ENCODE measurements around the gene PTOV1. TPM values are rescaled to one million over a fixed set of nuclear protein-coding genes. Genes with fewer than 3 reads are reported as not detected.

Gene PTOV1
- total and polyA plus RNA-seq, 2 of the 4 experiments (the other 2 are of a cell fraction) = 34.4 to 107 TPM

GRCh38 chr19:49895566-49896297 is 44.8 kb downstream of the PTOV1 start:
- no peak overlapping the region for H3K4me3 ChIP-seq (ENCODE audit: insufficient read depth, low read depth, low read length)
- no peak overlapping the region for H3K56ac ChIP-seq (ENCODE audit: extremely low read depth, insufficient read depth, low read length)
- TF ChIP-seq FOS (IDR thresholded peaks at IDR 0.05; ENCODE audit: low read depth, low read length) = no peak
- no peak for TF ChIP-seq BHLHE40 (IDR thresholded peaks at IDR 0.05; ENCODE audit: low read depth, low read length)
- no peak for TF ChIP-seq CTCF (conservative IDR thresholded peaks at IDR 0.05; ENCODE audit: low read depth, low read length)
- no peak for TF ChIP-seq CHD1 (IDR thresholded peaks at IDR 0.05; ENCODE audit: low read depth, low read length)
- no peak for TF ChIP-seq MXI1 (IDR thresholded peaks at IDR 0.05; ENCODE audit: borderline replicate concordance, low read depth, low read length)
- TF ChIP-seq RCOR1 (IDR thresholded peaks at IDR 0.05; ENCODE audit: insufficient replicate concordance, low read length) = no peak
- TF ChIP-seq NFE2L2 (IDR thresholded peaks at IDR 0.05; ENCODE audit: low read depth, low read length) = no peak
- no peak for TF ChIP-seq MAFK (IDR thresholded peaks at IDR 0.05; ENCODE audit: low read depth, low read length)
- H4K91ac ChIP-seq (ENCODE audit: insufficient read depth, low read depth, low read length) = no peak overlapping the region
- ATAC-seq (ENCODE audit: low read depth) (no peak), DNase-seq (no peak)
- no peaks in the 10 kb centered on the region for H3K36me3 ChIP-seq (ENCODE audit: control insufficient read depth, insufficient read depth, low read length)
- no peaks in the 10 kb centered on the region for H3K9me1 ChIP-seq (ENCODE audit: insufficient read depth, low read length)
- peaks cover 8% of the 10 kb centered on the region; the same call in 1 of the 2 replicates for H3K27me3 ChIP-seq (ENCODE audit: control insufficient read depth, insufficient read depth, low read length)
- no peaks in the 10 kb centered on the region for H3K79me1 ChIP-seq (ENCODE audit: low read depth in 1 of 2, low read length in 2 of 2)
- POLR2A ChIA-PET (ENCODE audit: unreplicated experiment) = no interaction called here
- H2AFZ ChIP-seq (replicated peaks; ENCODE audit: low read length, poor library complexity) = no peak overlapping the region
- intact Hi-C loops (cut with micrococcal nuclease) (no loop called here), in situ Hi-C loops (cut with MboI; ENCODE audit: low sequenced_read_pairs) (no loop called here), dilution Hi-C loops (cut with HindIII; ENCODE audit: low sequenced_read_pairs, unreplicated experiment) (no loop called here)
- H3K9ac ChIP-seq (ENCODE audit: low read depth, low read length) = no peak overlapping the region
- H2BK15ac ChIP-seq (ENCODE audit: low read depth, low read length) = no peak overlapping the region
- no peaks in the 10 kb centered on the region for H3K9me3 ChIP-seq (ENCODE audit: control insufficient read depth, insufficient read depth, low read length)
- 0 out of 2 replicates have a peak overlapping the region, but pooled peaks have one; percentile 53 for H2BK20ac ChIP-seq (ENCODE audit: low read depth, low read length)
- no peak overlapping the region for H3K4ac ChIP-seq (ENCODE audit: low read depth, low read length)
- 0 out of 2 replicates have a peak overlapping the region, but pooled peaks have one; percentile 23 for H2BK120ac ChIP-seq (ENCODE audit: low read depth, low read length)
- no peak overlapping the region for H3K4me2 ChIP-seq (ENCODE audit: low read depth, low read length)
- H2AK9ac ChIP-seq (replicated peaks; ENCODE audit: low read depth, low read length, poor library complexity) = peak overlapping the region; percentile 70
- no peak overlapping the region for H3K27ac ChIP-seq (ENCODE audit: insufficient read depth, low read length)
- peak overlapping the region; percentile 58 for H2AK5ac ChIP-seq (ENCODE audit: low read depth, low read length)
- CTCF ChIA-PET = no interaction called here
- H4K20me1 ChIP-seq (ENCODE audit: insufficient read depth, low read length) = no peaks in the 10 kb centered on the region
- peaks cover 8% of the 10 kb centered on the region for H3K4me1 ChIP-seq (ENCODE audit: control insufficient read depth, insufficient read depth, low read length)
- H4K8ac ChIP-seq (ENCODE audit: low read depth in 2 of 2, low read length in 2 of 2) = no peak overlapping the region
- BruUV-seq (replicated peaks) = no TSS peak
- no CpG with 5 or more reads among the region's 17 CpGs for WGBS, 2 experiments (ENCODE audit: extremely low coverage in 2 of 2, insufficient read length in 1 of 2)
- H2BK5ac ChIP-seq (ENCODE audit: low read depth, low read length, poor library complexity, severe bottlenecking) = no peak overlapping the region
- H3K18ac ChIP-seq (ENCODE audit: low read depth, low read length) = no peak overlapping the region
- H3K14ac ChIP-seq (replicated peaks; ENCODE audit: low read depth, low read length) = no peak overlapping the region
- no peak overlapping the region for H4K5ac ChIP-seq (ENCODE audit: low read depth, low read length)
- H3K23ac ChIP-seq (ENCODE audit: low read depth, low read length) = no peak overlapping the region
